ENCODE data around the gene ARMC6. TPM values are rescaled to one million over a fixed set of nuclear protein-coding genes. Genes with fewer than 3 reads are reported as not detected.

Gene ARMC6
- total RNA-seq, 3 donors from 2014 or later = 18.4 to 20.0 (median 19.3) TPM

DNA sequence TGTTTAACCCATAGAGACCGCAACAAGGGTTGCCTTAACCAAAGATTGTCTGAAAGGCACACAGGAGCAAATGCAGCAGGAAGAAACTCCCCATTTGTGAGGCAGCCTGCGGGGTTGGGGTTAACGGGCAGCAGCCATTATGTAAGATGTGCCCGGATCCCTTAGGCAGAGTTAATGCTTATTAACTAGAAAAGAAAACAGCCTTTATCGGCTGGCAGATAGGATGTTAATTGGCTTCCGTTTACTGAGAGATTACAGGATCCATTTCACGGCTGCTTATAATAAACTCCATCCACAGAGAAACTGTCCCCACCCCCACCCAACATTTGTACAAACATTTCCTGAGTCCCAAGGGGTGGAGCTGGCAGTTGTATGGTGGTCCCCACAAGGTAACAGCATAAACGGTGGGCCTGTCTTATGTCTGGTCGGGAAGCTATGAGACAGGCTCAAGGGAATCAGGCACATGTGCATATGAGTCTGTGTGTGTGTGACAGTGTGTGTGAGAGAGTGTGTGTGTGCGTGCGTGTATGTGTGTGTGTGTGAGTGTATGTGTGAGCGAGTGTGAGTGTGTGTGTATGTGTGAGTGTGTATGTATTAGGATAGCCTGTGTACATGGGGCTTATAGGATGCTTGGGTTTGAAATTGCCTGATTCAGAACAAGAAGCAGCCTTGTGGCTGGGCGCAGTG is 40.9 kb downstream of the ARMC6 start:
- no peak overlapping the region for H3K4me3 ChIP-seq
- no peaks in the 10 kb centered on the region for H3K9me3 ChIP-seq
- ATAC-seq (no peak), DNase-seq (no peak)
- intact Hi-C loops (cut with DNase I, micrococcal nuclease) = no loop called here
- H3K4me1 ChIP-seq (ENCODE audit: low read depth) = peaks cover 3% of the 10 kb centered on the region
- no peaks in the 10 kb centered on the region for H3K36me3 ChIP-seq (ENCODE audit: low read depth)
- TF ChIP-seq, protein P1, sequence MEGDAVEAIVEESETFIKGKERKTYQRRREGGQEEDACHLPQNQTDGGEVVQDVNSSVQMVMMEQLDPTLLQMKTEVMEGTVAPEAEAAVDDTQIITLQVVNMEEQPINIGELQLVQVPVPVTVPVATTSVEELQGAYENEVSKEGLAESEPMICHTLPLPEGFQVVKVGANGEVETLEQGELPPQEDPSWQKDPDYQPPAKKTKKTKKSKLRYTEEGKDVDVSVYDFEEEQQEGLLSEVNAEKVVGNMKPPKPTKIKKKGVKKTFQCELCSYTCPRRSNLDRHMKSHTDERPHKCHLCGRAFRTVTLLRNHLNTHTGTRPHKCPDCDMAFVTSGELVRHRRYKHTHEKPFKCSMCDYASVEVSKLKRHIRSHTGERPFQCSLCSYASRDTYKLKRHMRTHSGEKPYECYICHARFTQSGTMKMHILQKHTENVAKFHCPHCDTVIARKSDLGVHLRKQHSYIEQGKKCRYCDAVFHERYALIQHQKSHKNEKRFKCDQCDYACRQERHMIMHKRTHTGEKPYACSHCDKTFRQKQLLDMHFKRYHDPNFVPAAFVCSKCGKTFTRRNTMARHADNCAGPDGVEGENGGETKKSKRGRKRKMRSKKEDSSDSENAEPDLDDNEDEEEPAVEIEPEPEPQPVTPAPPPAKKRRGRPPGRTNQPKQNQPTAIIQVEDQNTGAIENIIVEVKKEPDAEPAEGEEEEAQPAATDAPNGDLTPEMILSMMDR (IDR thresholded peaks at IDR 0.05) = no peak

DNA sequence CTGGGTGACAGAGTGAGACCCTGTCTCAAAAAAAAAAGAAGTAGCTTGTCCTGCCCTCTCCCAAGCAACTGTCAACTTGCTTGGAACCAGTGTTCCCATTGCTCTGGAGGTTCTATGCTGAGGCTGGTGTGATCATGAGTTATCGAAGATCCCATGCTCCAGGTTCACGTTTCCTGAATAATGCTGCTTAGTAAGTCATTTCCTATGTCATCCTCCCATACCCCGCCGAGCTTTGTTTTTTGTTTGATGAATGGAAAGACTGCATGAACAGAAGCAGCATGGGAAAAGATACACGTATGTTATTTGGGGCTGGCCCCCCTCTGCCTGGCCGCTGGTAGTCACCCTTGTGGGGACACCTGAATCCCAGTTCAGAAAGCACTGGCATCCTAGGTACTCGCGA is 41.7 kb downstream of the ARMC6 start:
- intact Hi-C loops (cut with DNase I, micrococcal nuclease) = no loop called here
- ATAC-seq = no peak
- TF ChIP-seq, protein P1 (IDR thresholded peaks at IDR 0.05) = no peak
- no peak overlapping the region for H3K4me3 ChIP-seq
- H3K36me3 ChIP-seq (ENCODE audit: low read depth) = no peaks in the 10 kb centered on the region
- no peak for DNase-seq
- H3K9me3 ChIP-seq = no peaks in the 10 kb centered on the region
- peaks cover 3% of the 10 kb centered on the region for H3K4me1 ChIP-seq (ENCODE audit: low read depth)

- Histone ChIP-seq H3K4me3 (no peak overlapping the region), H3K36me3 (ENCODE audit: low read depth) (no peaks in the 10 kb centered on the region), H3K4me1 (ENCODE audit: low read depth) (peaks cover 3% of the 10 kb centered on the region), H3K9me3 (no peaks in the 10 kb centered on the region)
- no peak for DNase-seq
- ATAC-seq = no peak
- TF ChIP-seq, protein P1 (IDR thresholded peaks at IDR 0.05) = no peak
- intact Hi-C loops (cut with DNase I, micrococcal nuclease) = no loop called here
Observed at GRCh38 chr19:19076476-19076875, 43.1 kb downstream of the ARMC6 start.

DNA sequence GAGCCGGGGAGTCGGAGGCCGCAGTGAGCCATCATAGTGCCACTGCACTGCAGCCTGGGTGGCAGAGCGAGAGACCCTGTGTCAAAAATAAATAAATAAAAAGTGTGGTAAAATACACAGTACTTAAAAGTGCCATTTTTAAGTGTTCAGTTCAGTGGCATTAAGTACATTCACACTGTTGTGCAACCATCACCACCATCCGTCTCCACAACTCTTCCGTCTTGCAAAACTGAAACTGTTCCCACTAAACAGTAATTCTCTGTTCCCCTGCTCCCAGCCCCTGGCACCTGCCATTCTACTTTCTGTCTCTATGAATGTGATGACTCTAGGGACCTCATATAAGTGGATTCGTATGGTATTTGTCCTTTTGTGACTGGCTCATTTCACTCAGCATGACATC is 43.7 kb downstream of the ARMC6 start:
- Histone ChIP-seq H3K4me1 (ENCODE audit: low read depth) (peaks cover 3% of the 10 kb centered on the region), H3K36me3 (ENCODE audit: low read depth) (no peaks in the 10 kb centered on the region), H3K9me3 (no peaks in the 10 kb centered on the region), H3K4me3 (no peak overlapping the region)
- TF ChIP-seq, protein P1 (IDR thresholded peaks at IDR 0.05) = no peak
- DNase-seq (no peak), ATAC-seq (no peak)
- intact Hi-C loops (cut with DNase I, micrococcal nuclease) = no loop called here

- intact Hi-C loops (cut with DNase I, micrococcal nuclease) = no loop called here
- peaks cover 3% of the 10 kb centered on the region for H3K4me1 ChIP-seq (ENCODE audit: low read depth)
- no peaks in the 10 kb centered on the region for H3K36me3 ChIP-seq (ENCODE audit: low read depth)
- DNase-seq = no peak
- no peaks in the 10 kb centered on the region for H3K9me3 ChIP-seq
- no peak for ATAC-seq
- TF ChIP-seq, protein P1 (IDR thresholded peaks at IDR 0.05) = no peak
- no peak overlapping the region for H3K4me3 ChIP-seq
Observed at GRCh38 chr19:19078801-19079200, 45.4 kb downstream of the ARMC6 start.

- Histone ChIP-seq H3K4me3 (no peak overlapping the region), H3K9me3 (no peaks in the 10 kb centered on the region), H3K4me1 (ENCODE audit: low read depth) (no peaks in the 10 kb centered on the region), H3K36me3 (ENCODE audit: low read depth) (no peaks in the 10 kb centered on the region)
- intact Hi-C loops (cut with DNase I, micrococcal nuclease) = no loop called here
- DNase-seq (no peak), ATAC-seq (no peak)
- TF ChIP-seq, protein P1 (IDR thresholded peaks at IDR 0.05) = no peak
Observed at GRCh38 chr19:19079571-19079970, 46.2 kb downstream of the ARMC6 start.

Data from mucosa of descending colon (tissue), 3 donors.